Fibroblast of villous mesenchyme (primary cell): ENCODE data around the gene TRPC1. TPM values are rescaled to one million over a fixed set of nuclear protein-coding genes. Genes with fewer than 3 reads are reported as not detected.
A peak's percentile ranks its signal among the peaks of the same experiment; 100 is the strongest.
"Not testable (repeated sequence)": the region's sequence is repeated elsewhere in the genome, so short reads cannot be mapped to it uniquely, and the experiment has no call there.

Experiments
- DNase-seq: peaks from one replicate; pipeline ENCODE4 v3.0.0-alpha.2; 2010; ENCODE audit warnings: low read depth
- H3K4me3 ChIP-seq: 2 replicates; pipeline ENCODE4 v1.5.1; 2011; ENCODE audit warnings: low read depth, mild to moderate bottlenecking, low read length
- CTCF ChIP-seq: IDR thresholded peaks from 2 replicates; pipeline ENCODE4 v1.5.1; 2012; ENCODE audit warnings: low read depth, mild to moderate bottlenecking, low read length; ENCODE audit not compliant: insufficient read depth
- total RNA-seq: library from RNA; depleted of rRNA; stranded (reverse); fragments of >200 nt; gene quantifications from 2 replicates; pipeline ENCODE4 v1.2.3, GENCODE V29; 2012

TRPC1 gene
- total RNA-seq, 1 donor: 33.2 TPM

- DNase-seq: no peak
- no peak for TF ChIP-seq CTCF
Observed at GRCh38 chr3:142746646-142747045, 22.8 kb downstream of the TRPC1 start.

GRCh38 chr3:142750531-142750930 is 26.7 kb downstream of the TRPC1 start:
- H3K4me3 ChIP-seq, DNase-seq: not testable (repeated sequence)

More at GRCh38 chr3:142746646-142747045, 22.8 kb downstream of the TRPC1 start:
- no peak overlapping the region for H3K4me3 ChIP-seq

- not testable (repeated sequence) for DNase-seq, H3K4me3 ChIP-seq
Observed at GRCh38 chr3:142752605-142753004, 28.8 kb downstream of the TRPC1 start.

GRCh38 chr3:142754494-142754893 is 30.7 kb downstream of the TRPC1 start:
- no peak overlapping the region for H3K4me3 ChIP-seq
- TF ChIP-seq CTCF: no peak
- no peak for DNase-seq

- no peak overlapping the region for H3K4me3 ChIP-seq
- no peak for DNase-seq
- TF ChIP-seq CTCF: no peak
Observed at GRCh38 chr3:142768338-142768737, 44.5 kb downstream of the TRPC1 start.

GRCh38 chr3:142777927-142778326 is 54.1 kb downstream of the TRPC1 start:
- no peak for DNase-seq
- TF ChIP-seq CTCF: no peak
- H3K4me3 ChIP-seq: no peak overlapping the region

- no peak for TF ChIP-seq CTCF
- DNase-seq: no peak
- no peak overlapping the region for H3K4me3 ChIP-seq
Observed at GRCh38 chr3:142778541-142778940, 54.7 kb downstream of the TRPC1 start.

- TF ChIP-seq CTCF: no peak
- H3K4me3 ChIP-seq: no peak overlapping the region
- DNase-seq: peak; percentile 7
Observed at GRCh38 chr3:142779591-142779990, 55.8 kb downstream of the TRPC1 start.
